ENCODE measurements around the gene TPPP.
"Not testable (repeated sequence)": the region's sequence is repeated elsewhere in the genome, so short reads cannot be mapped to it uniquely, and the experiment has no call there.

DNA sequence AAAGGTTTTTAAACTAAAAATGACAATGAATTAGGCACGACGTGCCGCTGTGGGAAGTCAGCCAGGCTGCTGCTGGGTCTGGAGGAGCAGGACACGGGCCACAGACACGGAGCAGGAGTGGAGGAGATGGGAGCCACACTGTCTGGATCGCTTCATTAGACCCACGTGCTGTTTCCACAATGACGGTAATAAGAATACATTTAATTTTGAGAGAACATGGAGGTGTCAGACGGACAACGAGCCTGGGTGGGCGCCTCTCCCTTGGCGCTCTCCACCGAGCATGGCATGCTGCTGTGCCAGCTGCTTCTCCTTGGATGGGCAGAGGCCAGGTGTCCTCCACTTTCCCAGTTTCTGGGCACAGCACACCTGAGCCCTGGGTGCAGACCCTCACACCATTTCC is 12.3 kb downstream of the TPPP start:
- TF ChIP-seq CTCF, POLR2A (IDR thresholded peaks at IDR 0.05): not testable (repeated sequence)
